K562 (cell line): ENCODE measurements around the gene RPS19. TPM values are rescaled to one million over a fixed set of nuclear protein-coding genes. Genes with fewer than 3 reads are reported as not detected.
A peak's percentile ranks its signal among the peaks of the same experiment; 100 is the strongest.

Experiments
- ADNP ChIP-seq: fragments of 200-800 bp; sonication (Bioruptor generic); IDR thresholded peaks from 2 replicates; pipeline ENCODE4 v1.6.1; 2016; ENCODE audit warnings: missing genetic modification characterization, missing compliant biosample characterization
- CBFA2T2 ChIP-seq: fragments of 450-650 bp; conservative IDR thresholded peaks from 2 replicates; pipeline ENCODE4 v1.6.1; 2017; ENCODE audit warnings: mild to moderate bottlenecking
- EGR1 ChIP-seq: fragments of 450-650 bp; conservative IDR thresholded peaks from 2 replicates; pipeline ENCODE4 v1.6.1; 2017; ENCODE audit warnings: mild to moderate bottlenecking
- ETS2 ChIP-seq: IDR thresholded peaks from 2 replicates; pipeline ENCODE4 v1.6.1; 2016; ENCODE audit warnings: borderline replicate concordance, missing genetic modification characterization, mild to moderate bottlenecking, moderate library complexity, missing compliant biosample characterization; ENCODE audit not compliant: poor library complexity, severe bottlenecking
- FOXJ3 ChIP-seq: sonication (generic); formaldehyde crosslinking; IDR thresholded peaks from 2 replicates; pipeline ENCODE4 v1.4.0; 2020; ENCODE audit warnings: mild to moderate bottlenecking, missing genetic modification reagents
- FOXK2 ChIP-seq, 2 experiments: fragments of 450-650 bp; IDR thresholded peaks in 1 of 2; conservative IDR thresholded peaks in 1 of 2; 2 replicates each; pipeline ENCODE4 v1.6.1; 2016; ENCODE audit warnings: low read depth in 2 of 2, mild to moderate bottlenecking in 1 of 2
- FOXO4 ChIP-seq: fragments of 450-650 bp; formaldehyde crosslinking; IDR thresholded peaks from 2 replicates; pipeline ENCODE4 v1.4.0; 2020; ENCODE audit warnings: mild to moderate bottlenecking, moderate library complexity
- GATAD2A ChIP-seq: fragments of 450-650 bp; IDR thresholded peaks from 2 replicates; pipeline ENCODE4 v1.6.1; 2017
- MYBL2 ChIP-seq, 2 experiments: fragments of 450-650 bp in 1 of 2; sonication (generic) in 1 of 2; formaldehyde crosslinking in 1 of 2; IDR thresholded peaks; 2 replicates each; pipeline versions ENCODE4 v1.6.1 to v1.8.1; 2017 to 2022; ENCODE audit warnings: borderline replicate concordance in 1 of 2, inconsistent platforms in 1 of 2, low read depth in 1 of 2, mild to moderate bottlenecking in 1 of 2, missing genetic modification reagents in 1 of 2, moderate library complexity in 1 of 2
- PPARD ChIP-seq: fragments of 250-450 bp; sonication (Bioruptor Pico); IDR thresholded peaks from 2 replicates; pipeline ENCODE4 v1.8.0; 2022; ENCODE audit warnings: inconsistent platforms, mild to moderate bottlenecking, moderate library complexity
- RHOXF2B ChIP-seq: fragments of 250-450 bp; sonication (Bioruptor Pico); conservative IDR thresholded peaks from 2 replicates; pipeline ENCODE4 v1.5.1; 2021
- SRSF1 ChIP-seq: fragments of 200-400 bp; formaldehyde crosslinking; IDR thresholded peaks from 2 replicates; pipeline ENCODE4 v1.6.1; 2017; ENCODE audit warnings: mild to moderate bottlenecking, low read depth, low read length, moderate library complexity
- SUPT5H ChIP-seq: fragments of 450-650 bp; IDR thresholded peaks from 2 replicates; pipeline ENCODE4 v1.6.1; 2016
- TBP ChIP-seq: optimal IDR thresholded peaks from 2 replicates; pipeline ENCODE3; 2011; ENCODE audit warnings: low read depth, low read length, improper control_type of control experiment
- ZNF140 ChIP-seq: fragments of 250-450 bp; sonication (Bioruptor Pico); IDR thresholded peaks from 2 replicates; pipeline ENCODE4 v1.8.0; 2021; ENCODE audit warnings: moderate library complexity, mild to moderate bottlenecking, inconsistent platforms
- ZNF280B ChIP-seq: fragments of 250-450 bp; sonication (Bioruptor Pico); IDR thresholded peaks from 2 replicates; pipeline ENCODE4 v1.5.1; 2021; ENCODE audit warnings: mild to moderate bottlenecking
- ZNF766 ChIP-seq: fragments of 200-800 bp; sonication (Bioruptor generic); conservative IDR thresholded peaks from 2 replicates; pipeline ENCODE4 v1.6.1; 2016; ENCODE audit warnings: missing genetic modification characterization, missing compliant biosample characterization
- polyA plus RNA-seq, 8 experiments: library from polyadenylated mRNA; depleted of rRNA in 4 of 8; stranded (reverse) in 5 of 8; unstranded in 3 of 8; fragments of >200 nt; fragmentation: Nextera tagmentation in 2 of 8; fragmentation: Illumina TruSeq in 1 of 8; extraction: Ambion mirVana in 2 of 8; extraction: Trizol in 1 of 8; gene quantifications; 2 replicates each; pipeline versions ENCODE4 v1.2.1 to v1.2.3, GENCODE V29; 2011 to 2014; ENCODE audit warnings: inconsistent platforms in 1 of 8, missing spikeins in 1 of 8
- total RNA-seq, 7 experiments: library from RNA; depleted of rRNA in 6 of 7; stranded (reverse); fragments of >200 nt in 6 of 7; fragmentation: Illumina TruSeq in 2 of 7; extraction: Trizol in 2 of 7; gene quantifications; 2 replicates each; pipeline versions ENCODE4 v1.2.1 to v1.2.3, GENCODE V29; 2011 to 2021; ENCODE audit warnings: low replicate concordance in 1 of 7
- TF ChIP-seq, protein P1 (sequence below): fragments of 250-450 bp; sonication (Bioruptor Pico); IDR thresholded peaks from 2 replicates; pipeline ENCODE4 v1.5.0; 2021; ENCODE audit warnings: mild to moderate bottlenecking, moderate library complexity

RPS19 gene
- total and polyA plus RNA-seq, 9 of the 15 experiments (the other 6 are each of a cell fraction or from before 2014, with no cell fraction given), result 1,964 to 3,408 (median 2,747) TPM

DNA sequence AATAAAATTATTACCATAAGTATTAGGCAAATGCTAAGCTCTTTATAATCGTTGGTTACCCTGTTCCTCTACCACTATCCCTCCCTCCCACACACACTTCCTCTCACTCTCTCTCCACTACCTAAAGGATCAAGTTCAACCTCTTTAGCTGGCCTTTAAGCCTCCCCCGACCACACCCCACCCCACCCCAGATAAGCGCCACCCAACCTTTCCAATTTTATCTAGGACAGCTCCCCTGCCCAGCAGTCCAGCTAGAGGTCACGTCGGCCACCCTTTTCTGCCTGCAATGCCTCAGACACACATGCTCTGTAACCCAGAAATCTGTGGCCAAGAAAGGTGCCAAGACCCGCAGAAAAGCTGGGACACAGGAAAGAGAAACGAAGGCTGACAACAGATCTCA, 16.7 kb upstream of the RPS19 start (continued):
- TF ChIP-seq FOXJ3 (CRISPR knock-in tag), result no peak
- no peak for TF ChIP-seq FOXO4 (CRISPR knock-in tag)
- TF ChIP-seq GATAD2A, result 0 out of 2 replicates have a peak, but pooled peaks have one; percentile 49
- no peak for TF ChIP-seq PPARD (CRISPR knock-in tag)
- no peak for TF ChIP-seq TBP
- TF ChIP-seq ZNF140 (CRISPR knock-in tag), result no peak
- no peak for TF ChIP-seq SRSF1
- TF ChIP-seq CBFA2T2, result peak; percentile 41; the same call in 1 of the 2 replicates
- TF ChIP-seq, protein P1, sequence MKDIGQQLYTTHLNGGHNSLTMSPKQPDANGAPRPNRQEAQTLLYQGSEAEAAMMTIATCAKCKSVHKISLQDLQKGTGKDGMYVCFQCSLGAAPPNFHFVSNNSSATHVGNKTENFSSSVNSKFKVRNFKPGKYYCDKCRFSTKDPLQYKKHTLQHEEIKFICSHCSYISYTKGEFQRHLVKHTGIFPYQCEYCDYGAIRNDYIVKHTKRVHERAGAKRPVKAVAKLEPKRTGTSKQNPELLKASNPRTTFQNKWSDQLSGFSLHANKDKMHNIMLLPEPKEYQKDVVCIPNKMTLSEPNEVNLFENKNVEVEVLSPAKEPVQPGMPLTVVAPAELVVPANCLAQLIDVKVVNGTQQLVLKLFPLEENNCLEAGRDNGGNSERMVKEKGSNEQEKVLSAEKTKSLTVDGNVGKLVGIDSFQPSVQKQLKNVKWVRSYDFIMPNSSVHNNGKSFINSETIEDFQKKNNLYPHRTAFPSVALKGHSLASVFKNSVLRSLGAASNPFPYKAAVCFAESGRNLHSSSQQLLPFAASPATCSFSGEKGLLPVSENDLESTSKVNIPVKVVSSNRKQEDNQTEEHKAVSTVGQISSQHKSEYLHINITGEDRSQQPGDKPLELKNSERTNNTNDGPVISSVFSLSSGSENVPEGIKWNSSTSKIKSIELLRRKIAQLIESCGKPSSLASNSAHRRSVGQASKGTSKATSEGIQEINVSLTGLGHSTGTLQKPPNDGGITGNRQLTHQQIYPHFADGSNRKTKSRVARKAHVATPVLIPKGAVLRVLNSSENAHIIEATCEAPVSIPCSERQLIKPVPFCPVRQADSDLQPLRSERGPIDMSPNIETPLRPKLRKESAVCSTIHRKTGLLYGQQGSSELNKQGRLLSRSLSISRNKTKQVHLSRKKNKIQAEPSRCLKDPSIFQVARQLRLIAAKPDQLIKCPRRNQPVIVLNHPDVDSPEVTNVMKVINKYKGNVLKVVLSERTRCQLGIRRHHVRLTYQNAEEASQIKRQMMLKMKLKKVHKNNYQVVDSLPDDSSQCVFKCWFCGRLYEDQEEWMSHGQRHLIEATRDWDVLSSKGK (CRISPR knock-in tag), result no peak
- no peak for TF ChIP-seq FOXK2 (conservative IDR thresholded peaks at IDR 0.05 in 1 of 2, IDR thresholded peaks at IDR 0.05 in 1 of 2; ENCODE audit: low read depth in 2 of 2)
- TF ChIP-seq EGR1, result peak; percentile 63
- no peak for TF ChIP-seq ADNP (tag)
- TF ChIP-seq ETS2, result no peak
- no peak for TF ChIP-seq SUPT5H
- TF ChIP-seq ZNF280B (CRISPR knock-in tag), result no peak
- TF ChIP-seq RHOXF2B (CRISPR knock-in tag), result no peak
- peak; percentile 81 for TF ChIP-seq ZNF766 (CRISPR knock-in tag)
- TF ChIP-seq MYBL2 (IDR thresholded peaks at IDR 0.05; ENCODE audit: low read depth), result no peak
- no peak for TF ChIP-seq MYBL2 (CRISPR knock-in tag; IDR thresholded peaks at IDR 0.05; ENCODE audit: borderline replicate concordance)
